Esophagus squamous epithelium (tissue), 5 donors: ENCODE data around the gene CDC14B. TPM values are rescaled to one million over a fixed set of nuclear protein-coding genes. Genes with fewer than 3 reads are reported as not detected.

Experiments used
- DNase-seq: peaks from one replicate; lab custom pipeline; 2025; lab: John Stamatoyannopoulos, UW
- H3K27ac ChIP-seq, 4 donors: fragments of 200-600 bp; sonication (generic); one replicate each; pipeline ENCODE4 v1.5.1; 2016 to 2019; ENCODE audit warnings: mild to moderate bottlenecking in 1 of 4
- H3K27me3 ChIP-seq, 4 donors: fragments of 200-600 bp; sonication (generic); 1 replicate in 3 of 4; 2 replicates in 1 of 4; pipeline versions ENCODE4 v1.5.1 to v1.6.0; 2017 to 2021; ENCODE audit warnings: antibody characterized with exemption in 1 of 4
- H3K36me3 ChIP-seq, 3 donors: fragments of 200-600 bp; sonication (generic); one replicate each; pipeline ENCODE4 v1.5.1; 2016 to 2019
- H3K4me1 ChIP-seq, 3 donors: fragments of 200-600 bp; sonication (generic); one replicate each; pipeline ENCODE4 v1.5.1; 2017 to 2019
- H3K4me3 ChIP-seq, 4 donors: fragments of 200-600 bp; sonication (generic); 1 replicate in 3 of 4; 2 replicates in 1 of 4; pipeline ENCODE4 v1.5.1; 2016 to 2019; ENCODE audit warnings: mild to moderate bottlenecking in 2 of 4, moderate library complexity in 1 of 4
- H3K9me3 ChIP-seq, 3 donors: fragments of 200-600 bp; sonication (generic); one replicate each; pipeline ENCODE4 v1.5.1; 2016 to 2019
- CTCF ChIP-seq, 6 experiments: fragments of 450-650 bp in 4 of 6; fragments of 200-600 bp in 2 of 6; sonication (generic) in 2 of 6; IDR thresholded peaks; one replicate each; pipeline ENCODE4 v1.5.1; 2016 to 2019; ENCODE audit warnings: antibody characterized with exemption in 6 of 6, mild to moderate bottlenecking in 4 of 6, moderate library complexity in 4 of 6
- POLR2A ChIP-seq, 4 donors: fragments of 450-650 bp; IDR thresholded peaks; one replicate each; pipeline ENCODE4 v1.6.1; 2017; ENCODE audit warnings: antibody characterized with exemption in 4 of 4, mild to moderate bottlenecking in 4 of 4, moderate library complexity in 3 of 4
- WGBS, 2 donors: methylation state at CpG; one replicate each; pipeline ENCODE4 v1.1.5; 2018; 5-methylcytosine and 5-hydroxymethylcytosine counted together
- intact Hi-C: fragments of 100-400 bp; cut with DNase I; formaldehyde crosslinking; loops from one replicate; pipeline ENCODE4 v1.15.0; 2022
- total RNA-seq, 4 donors: library from RNA; depleted of rRNA; stranded (reverse); fragments of >200 nt; gene quantifications; one replicate each; pipeline ENCODE4 v1.1.0, GENCODE V29; 2016
- donor health status: DM: yes; HTN: yes; CAD: no.

The CDC14B gene
- total RNA-seq, 4 donors from 2014 or later, result 2.7 to 14.8 (median 9.1) TPM

GRCh38 chr9:96501633-96502538, 117.8 kb downstream of the CDC14B start:
- Histone ChIP-seq H3K27ac (peak overlapping the region in 2 of 4 donors; percentile 14 to 23), H3K9me3 (no peaks in the 10 kb centered on the region), H3K4me1 (no peaks in the 10 kb centered on the region), H3K36me3 (peaks cover 0 to 7% (median 0%) of the 10 kb centered on the region in 3 donors), H3K4me3 (no peak overlapping the region), H3K27me3 (no peaks in the 10 kb centered on the region)
- TF ChIP-seq CTCF (IDR thresholded peaks at IDR 0.05) (no peak), POLR2A (IDR thresholded peaks at IDR 0.05) (no peak)
- WGBS, 2 donors, result 81 to 82% methylated on average over 15 of the region's 15 CpGs
- DNase-seq, result no peak
- intact Hi-C loops, result no loop called here

- peak overlapping the region in 2 of 4 donors; percentile 23 to 28 for H3K27ac ChIP-seq
- intact Hi-C loops, result no loop called here
- 83 to 93% methylated on average over 13 to 14 of the region's 14 CpGs for WGBS, 2 donors
These were observed 118.7 kb downstream of the CDC14B start for GRCh38 chr9:96500696-96501632.

GRCh38 chr9:96499257-96499656, 120.4 kb downstream of the CDC14B start:
- no peak overlapping the region for H3K27ac ChIP-seq
- DNase-seq, result no peak
- intact Hi-C loops, result no loop called here
- peaks cover 0 to 10% (median 0%) of the 10 kb centered on the region in 3 donors for H3K36me3 ChIP-seq
- WGBS, 2 donors, result 84 to 91% methylated on average over 4 of the region's 7 CpGs
- no peak overlapping the region for H3K4me3 ChIP-seq
- no peaks in the 10 kb centered on the region for H3K27me3 ChIP-seq
- H3K4me1 ChIP-seq, result no peaks in the 10 kb centered on the region
- TF ChIP-seq POLR2A (IDR thresholded peaks at IDR 0.05) (no peak), CTCF (IDR thresholded peaks at IDR 0.05) (no peak)
- no peaks in the 10 kb centered on the region for H3K9me3 ChIP-seq

More at GRCh38 chr9:96500696-96501632, 118.7 kb downstream of the CDC14B start:
- DNase-seq, result no peak
- H3K9me3 ChIP-seq, result no peaks in the 10 kb centered on the region
- no peaks in the 10 kb centered on the region for H3K27me3 ChIP-seq
- H3K4me1 ChIP-seq, result no peaks in the 10 kb centered on the region
- TF ChIP-seq CTCF (IDR thresholded peaks at IDR 0.05) (no peak), POLR2A (IDR thresholded peaks at IDR 0.05) (no peak)
- H3K4me3 ChIP-seq, result no peak overlapping the region
- peaks cover 0 to 8% (median 0%) of the 10 kb centered on the region in 3 donors for H3K36me3 ChIP-seq

GRCh38 chr9:96498796-96499195, 120.8 kb downstream of the CDC14B start:
- TF ChIP-seq POLR2A (IDR thresholded peaks at IDR 0.05) (no peak), CTCF (IDR thresholded peaks at IDR 0.05) (no peak)
- Histone ChIP-seq H3K4me3 (no peak overlapping the region), H3K36me3 (peaks cover 0 to 5% (median 0%) of the 10 kb centered on the region in 3 donors), H3K27ac (no peak overlapping the region), H3K9me3 (no peaks in the 10 kb centered on the region), H3K4me1 (no peaks in the 10 kb centered on the region), H3K27me3 (no peaks in the 10 kb centered on the region)
- intact Hi-C loops, result no loop called here
- DNase-seq, result no peak
- 77 to 100% methylated on average over 2 to 4 of the region's 7 CpGs for WGBS, 2 donors
